Muscle of leg (tissue), 11 donors: Measurements from ENCODE around the gene RABL6. TPM values are rescaled to one million over a fixed set of nuclear protein-coding genes. Genes with fewer than 3 reads are reported as not detected.

Experiments
- DNase-seq: peaks from one replicate; pipeline ENCODE4 v3.0.0; 2013
- H3K27ac ChIP-seq: one replicate; pipeline ENCODE4 v1.5.1; 2013; ENCODE audit warnings: mild to moderate bottlenecking, low read length, control low read depth
- H3K27me3 ChIP-seq: one replicate; pipeline ENCODE4 v1.6.1; 2013; ENCODE audit warnings: low read length; ENCODE audit not compliant: control insufficient read depth, insufficient read depth
- H3K36me3 ChIP-seq: one replicate; pipeline ENCODE4 v1.6.1; 2013; ENCODE audit warnings: low read length; ENCODE audit not compliant: control insufficient read depth, insufficient read depth
- H3K4me1 ChIP-seq: one replicate; pipeline ENCODE4 v1.6.1; 2013; ENCODE audit warnings: low read length; ENCODE audit not compliant: control insufficient read depth, insufficient read depth
- H3K4me3 ChIP-seq: one replicate; pipeline ENCODE4 v1.5.1; 2013; ENCODE audit warnings: low read length, control low read depth
- H3K9me3 ChIP-seq: replicated peaks from 2 replicates; pipeline ENCODE4 v1.6.1; 2013; ENCODE audit warnings: low read depth, low read length; ENCODE audit not compliant: control insufficient read depth
- WGBS: methylation state at CpG from one replicate; pipeline ENCODE4 v1.1.5; 2013; ENCODE audit warnings: missing lambda C conversion rate; ENCODE audit not compliant: insufficient coverage; 5-methylcytosine and 5-hydroxymethylcytosine counted together
- polyA plus RNA-seq, 8 donors: library from polyadenylated mRNA; unstranded; fragments of 120-200 nt; gene quantifications; one replicate each; pipeline versions ENCODE4 v1.2.1 to v1.2.3, GENCODE V29; 2013; ENCODE audit warnings: inconsistent platforms in 1 of 8, low replicate concordance in 1 of 8; ENCODE audit not compliant: insufficient read length in 8 of 8, insufficient read depth in 1 of 8
- total RNA-seq: library from RNA; stranded (reverse); fragments of 120-200 nt; gene quantifications from one replicate; pipeline ENCODE4 v1.2.4, GENCODE V29; 2013

Gene RABL6
- total and polyA plus RNA-seq, 9 donors, result 37.6 to 66.0 (median 60.8) TPM

GRCh38 chr9:136854113-136854841, 46.5 kb downstream of the RABL6 start:
- DNase-seq, result peak; percentile 31
- H3K4me1 ChIP-seq, result peaks cover 60% of the 10 kb centered on the region
- peaks cover 20% of the 10 kb centered on the region for H3K36me3 ChIP-seq
- H3K27me3 ChIP-seq, result no peaks in the 10 kb centered on the region
- no peak overlapping the region for H3K4me3 ChIP-seq
- no peaks in the 10 kb centered on the region for H3K9me3 ChIP-seq
- H3K27ac ChIP-seq, result no peak overlapping the region
- 77% methylated on average over 24 of the region's 30 CpGs for WGBS

- peaks cover 63% of the 10 kb centered on the region for H3K4me1 ChIP-seq
- peak; percentile 11 for DNase-seq
- no peak overlapping the region for H3K4me3 ChIP-seq
- peaks cover 20% of the 10 kb centered on the region for H3K36me3 ChIP-seq
- no peaks in the 10 kb centered on the region for H3K27me3 ChIP-seq
- no peaks in the 10 kb centered on the region for H3K9me3 ChIP-seq
- no peak overlapping the region for H3K27ac ChIP-seq
- WGBS, result 62% methylated on average over 16 of the region's 23 CpGs
Measured at GRCh38 chr9:136854842-136855460, 47.2 kb downstream of the RABL6 start.

GRCh38 chr9:136855461-136856078, 47.8 kb downstream of the RABL6 start:
- H3K4me1 ChIP-seq, result peaks cover 56% of the 10 kb centered on the region
- no peak overlapping the region for H3K4me3 ChIP-seq
- H3K27ac ChIP-seq, result no peak overlapping the region
- H3K36me3 ChIP-seq, result peaks cover 18% of the 10 kb centered on the region
- no peaks in the 10 kb centered on the region for H3K9me3 ChIP-seq
- H3K27me3 ChIP-seq, result no peaks in the 10 kb centered on the region
- DNase-seq, result peak; percentile 16
- 65% methylated on average over 22 of the region's 26 CpGs for WGBS

GRCh38 chr9:136856079-136856476, 48.3 kb downstream of the RABL6 start:
- Histone ChIP-seq H3K9me3 (no peaks in the 10 kb centered on the region), H3K4me3 (no peak overlapping the region), H3K36me3 (peaks cover 16% of the 10 kb centered on the region), H3K27ac (no peak overlapping the region), H3K4me1 (peaks cover 53% of the 10 kb centered on the region), H3K27me3 (no peaks in the 10 kb centered on the region)
- 57% methylated on average over 5 of the region's 15 CpGs for WGBS
- DNase-seq, result peak; percentile 11

GRCh38 chr9:136856541-136857141, 48.9 kb downstream of the RABL6 start:
- peak; percentile 15 for DNase-seq
- H3K4me3 ChIP-seq, result no peak overlapping the region
- H3K27ac ChIP-seq, result no peak overlapping the region
- H3K27me3 ChIP-seq, result no peaks in the 10 kb centered on the region
- no peaks in the 10 kb centered on the region for H3K9me3 ChIP-seq
- 80% methylated on average over 5 of the region's 14 CpGs for WGBS
- peaks cover 47% of the 10 kb centered on the region for H3K4me1 ChIP-seq
- H3K36me3 ChIP-seq, result peaks cover 17% of the 10 kb centered on the region

- DNase-seq, result peak; percentile 10
- H3K9me3 ChIP-seq, result no peaks in the 10 kb centered on the region
- H3K27ac ChIP-seq, result no peak overlapping the region
- H3K27me3 ChIP-seq, result no peaks in the 10 kb centered on the region
- H3K4me3 ChIP-seq, result no peak overlapping the region
- peaks cover 17% of the 10 kb centered on the region for H3K36me3 ChIP-seq
- 78% methylated on average over 19 of the region's 19 CpGs for WGBS
- peaks cover 42% of the 10 kb centered on the region for H3K4me1 ChIP-seq
Measured at GRCh38 chr9:136857166-136857565, 49.4 kb downstream of the RABL6 start.

- Histone ChIP-seq H3K9me3 (no peaks in the 10 kb centered on the region), H3K4me1 (peaks cover 38% of the 10 kb centered on the region), H3K4me3 (no peak overlapping the region), H3K27me3 (no peaks in the 10 kb centered on the region), H3K27ac (no peak overlapping the region), H3K36me3 (peaks cover 23% of the 10 kb centered on the region)
- peak; percentile 7 for DNase-seq
- 81% methylated on average over 20 of the region's 29 CpGs for WGBS
Measured at GRCh38 chr9:136857581-136858412, 50.0 kb downstream of the RABL6 start.

GRCh38 chr9:136858452-136858843, 50.7 kb downstream of the RABL6 start:
- H3K4me3 ChIP-seq, result no peak overlapping the region
- H3K36me3 ChIP-seq, result peaks cover 29% of the 10 kb centered on the region
- DNase-seq, result no peak
- H3K27me3 ChIP-seq, result no peaks in the 10 kb centered on the region
- H3K9me3 ChIP-seq, result no peaks in the 10 kb centered on the region
- H3K4me1 ChIP-seq, result peaks cover 38% of the 10 kb centered on the region
- no peak overlapping the region for H3K27ac ChIP-seq
- 91% methylated on average over 15 of the region's 15 CpGs for WGBS

GRCh38 chr9:136858844-136859757, 51.4 kb downstream of the RABL6 start:
- Histone ChIP-seq H3K9me3 (no peaks in the 10 kb centered on the region), H3K36me3 (peaks cover 35% of the 10 kb centered on the region), H3K27me3 (no peaks in the 10 kb centered on the region), H3K4me1 (peaks cover 37% of the 10 kb centered on the region), H3K27ac (no peak overlapping the region), H3K4me3 (no peak overlapping the region)
- 65% methylated on average over 13 of the region's 20 CpGs for WGBS
- peak; percentile 54 for DNase-seq
